Activated naive CD8-positive, alpha-beta T cell treated with anti-CD3 and anti-CD28 coated beads, Interleukin-2, amount 50 U/mL, for 24 hours (primary cell): Measurements from ENCODE around the gene LZTR1.
A peak's percentile ranks its signal among the peaks of the same experiment; 100 is the strongest.

ENCODE experiments used
- ATAC-seq: fragments of 150-1000 bp; cut with Tn5 transposase; one replicate; pipeline ENCODE4 v1.10.0; 2021
- DNase-seq: peaks from one replicate; pipeline ENCODE4 v3.0.0; 2021
- H3K27ac Mint-ChIP-seq: one replicate; pipeline ENCODE4 v1.8.0; 2021; ENCODE audit warnings: mild to moderate bottlenecking, mixed read lengths
- H3K27me3 Mint-ChIP-seq: one replicate; pipeline ENCODE4 v1.8.0; 2021; ENCODE audit warnings: mixed read lengths
- H3K36me3 Mint-ChIP-seq: one replicate; pipeline ENCODE4 v1.8.0; 2021; ENCODE audit warnings: low read depth, mixed read lengths
- H3K4me1 Mint-ChIP-seq: one replicate; pipeline ENCODE4 v1.8.0; 2021; ENCODE audit warnings: mixed read lengths
- H3K4me3 Mint-ChIP-seq: one replicate; pipeline ENCODE4 v1.8.0; 2021; ENCODE audit warnings: mild to moderate bottlenecking, moderate library complexity, mixed read lengths
- H3K9me3 Mint-ChIP-seq: one replicate; pipeline ENCODE4 v1.8.0; 2021; ENCODE audit warnings: mixed read lengths

The LZTR1 gene

GRCh38 chr22:21014726-21015465 is 32.8 kb downstream of the LZTR1 start, which contains the start of gene P2RX6:
TSS of gene P2RX6 (plus strand) at chr22:21015165. CDS start at chr22:21015175, 10 bp downstream.
- DNase-seq (no peak), ATAC-seq (no peak)
- H3K4me3 Mint-ChIP-seq = peak within 1 kb of the TSS; percentile 86
- H3K36me3 Mint-ChIP-seq = no peaks in the 10 kb centered on the region
- H3K27me3 Mint-ChIP-seq = no peaks in the 10 kb centered on the region
- H3K27ac Mint-ChIP-seq = peak within 1 kb of the TSS; percentile 85
- H3K4me1 Mint-ChIP-seq = peaks cover 21% of the 10 kb centered on the region
- no peaks in the 10 kb centered on the region for H3K9me3 Mint-ChIP-seq

GRCh38 chr22:21015466-21016006 is 33.4 kb downstream of the LZTR1 start:
- Mint-ChIP-seq H3K36me3 (no peaks in the 10 kb centered on the region), H3K4me3 (no peak overlapping the region), H3K9me3 (no peaks in the 10 kb centered on the region), H3K4me1 (peaks cover 21% of the 10 kb centered on the region), H3K27me3 (no peaks in the 10 kb centered on the region), H3K27ac (no peak overlapping the region)
- DNase-seq (no peak), ATAC-seq (no peak)

GRCh38 chr22:21016644-21017420 is 34.7 kb downstream of the LZTR1 start:
- peaks cover 21% of the 10 kb centered on the region for H3K4me1 Mint-ChIP-seq
- ATAC-seq (no peak), DNase-seq (no peak)
- no peak overlapping the region for H3K27ac Mint-ChIP-seq
- no peaks in the 10 kb centered on the region for H3K36me3 Mint-ChIP-seq
- no peak overlapping the region for H3K4me3 Mint-ChIP-seq
- no peaks in the 10 kb centered on the region for H3K27me3 Mint-ChIP-seq
- no peaks in the 10 kb centered on the region for H3K9me3 Mint-ChIP-seq

- no peaks in the 10 kb centered on the region for H3K36me3 Mint-ChIP-seq
- ATAC-seq (no peak), DNase-seq (no peak)
- H3K4me3 Mint-ChIP-seq = no peak overlapping the region
- no peaks in the 10 kb centered on the region for H3K9me3 Mint-ChIP-seq
- no peaks in the 10 kb centered on the region for H3K27me3 Mint-ChIP-seq
- H3K4me1 Mint-ChIP-seq = peaks cover 19% of the 10 kb centered on the region
- no peak overlapping the region for H3K27ac Mint-ChIP-seq
Observed at GRCh38 chr22:21018314-21018713, 36.2 kb downstream of the LZTR1 start.

GRCh38 chr22:21020802-21021429 is 38.8 kb downstream of the LZTR1 start:
- H3K9me3 Mint-ChIP-seq = no peaks in the 10 kb centered on the region
- no peaks in the 10 kb centered on the region for H3K36me3 Mint-ChIP-seq
- peak; percentile 35 for DNase-seq
- H3K4me1 Mint-ChIP-seq = peaks cover 8% of the 10 kb centered on the region
- H3K4me3 Mint-ChIP-seq = no peak overlapping the region
- H3K27ac Mint-ChIP-seq = no peak overlapping the region
- ATAC-seq = peak; percentile 55
- H3K27me3 Mint-ChIP-seq = no peaks in the 10 kb centered on the region

GRCh38 chr22:21022507-21022906 is 40.4 kb downstream of the LZTR1 start:
- H3K9me3 Mint-ChIP-seq = no peaks in the 10 kb centered on the region
- ATAC-seq (no peak), DNase-seq (no peak)
- peaks cover 8% of the 10 kb centered on the region for H3K4me1 Mint-ChIP-seq
- no peaks in the 10 kb centered on the region for H3K36me3 Mint-ChIP-seq
- H3K4me3 Mint-ChIP-seq = no peak overlapping the region
- H3K27me3 Mint-ChIP-seq = no peaks in the 10 kb centered on the region
- no peak overlapping the region for H3K27ac Mint-ChIP-seq

- DNase-seq (no peak), ATAC-seq (no peak)
- H3K9me3 Mint-ChIP-seq = no peaks in the 10 kb centered on the region
- H3K27me3 Mint-ChIP-seq = no peaks in the 10 kb centered on the region
- H3K4me3 Mint-ChIP-seq = no peak overlapping the region
- no peaks in the 10 kb centered on the region for H3K36me3 Mint-ChIP-seq
- peaks cover 8% of the 10 kb centered on the region for H3K4me1 Mint-ChIP-seq
- H3K27ac Mint-ChIP-seq = no peak overlapping the region
Observed at GRCh38 chr22:21022955-21023614, 41.0 kb downstream of the LZTR1 start.

- H3K4me1 Mint-ChIP-seq = peaks cover 8% of the 10 kb centered on the region
- H3K27me3 Mint-ChIP-seq = peaks cover 11% of the 10 kb centered on the region
- DNase-seq (peak; percentile 24), ATAC-seq (no peak)
- no peak overlapping the region for H3K4me3 Mint-ChIP-seq
- no peak overlapping the region for H3K27ac Mint-ChIP-seq
- no peaks in the 10 kb centered on the region for H3K9me3 Mint-ChIP-seq
- no peaks in the 10 kb centered on the region for H3K36me3 Mint-ChIP-seq
Observed at GRCh38 chr22:21025266-21025665, 43.2 kb downstream of the LZTR1 start.

GRCh38 chr22:21025763-21026755 is 44.0 kb downstream of the LZTR1 start:
- H3K4me3 Mint-ChIP-seq = no peak overlapping the region
- peaks cover 19% of the 10 kb centered on the region for H3K27me3 Mint-ChIP-seq
- peaks cover 8% of the 10 kb centered on the region for H3K4me1 Mint-ChIP-seq
- no peak overlapping the region for H3K27ac Mint-ChIP-seq
- H3K36me3 Mint-ChIP-seq = no peaks in the 10 kb centered on the region
- no peak for DNase-seq
- no peak for ATAC-seq
- H3K9me3 Mint-ChIP-seq = no peaks in the 10 kb centered on the region

GRCh38 chr22:21026783-21027692 is 44.9 kb downstream of the LZTR1 start:
- no peak for ATAC-seq
- Mint-ChIP-seq H3K27ac (no peak overlapping the region), H3K4me3 (no peak overlapping the region), H3K4me1 (peaks cover 8% of the 10 kb centered on the region), H3K27me3 (peaks cover 22% of the 10 kb centered on the region), H3K36me3 (no peaks in the 10 kb centered on the region), H3K9me3 (no peaks in the 10 kb centered on the region)
- DNase-seq = no peak

- no peak overlapping the region for H3K27ac Mint-ChIP-seq
- H3K4me1 Mint-ChIP-seq = peaks cover 8% of the 10 kb centered on the region
- H3K4me3 Mint-ChIP-seq = no peak overlapping the region
- ATAC-seq (no peak), DNase-seq (no peak)
- H3K27me3 Mint-ChIP-seq = peaks cover 22% of the 10 kb centered on the region
- H3K36me3 Mint-ChIP-seq = no peaks in the 10 kb centered on the region
- H3K9me3 Mint-ChIP-seq = no peaks in the 10 kb centered on the region
Observed at GRCh38 chr22:21028277-21029251, 46.5 kb downstream of the LZTR1 start.
